Measurements from ENCODE around the gene INTS7. TPM values are rescaled to one million over a fixed set of nuclear protein-coding genes. Genes with fewer than 3 reads are reported as not detected.
"Not testable (repeated sequence)": the region's sequence is repeated elsewhere in the genome, so short reads cannot be mapped to it uniquely, and the experiment has no call there.

INTS7 gene
- total RNA-seq, 2 experiments from 2014 or later: 27.6 to 29.4 TPM

DNA sequence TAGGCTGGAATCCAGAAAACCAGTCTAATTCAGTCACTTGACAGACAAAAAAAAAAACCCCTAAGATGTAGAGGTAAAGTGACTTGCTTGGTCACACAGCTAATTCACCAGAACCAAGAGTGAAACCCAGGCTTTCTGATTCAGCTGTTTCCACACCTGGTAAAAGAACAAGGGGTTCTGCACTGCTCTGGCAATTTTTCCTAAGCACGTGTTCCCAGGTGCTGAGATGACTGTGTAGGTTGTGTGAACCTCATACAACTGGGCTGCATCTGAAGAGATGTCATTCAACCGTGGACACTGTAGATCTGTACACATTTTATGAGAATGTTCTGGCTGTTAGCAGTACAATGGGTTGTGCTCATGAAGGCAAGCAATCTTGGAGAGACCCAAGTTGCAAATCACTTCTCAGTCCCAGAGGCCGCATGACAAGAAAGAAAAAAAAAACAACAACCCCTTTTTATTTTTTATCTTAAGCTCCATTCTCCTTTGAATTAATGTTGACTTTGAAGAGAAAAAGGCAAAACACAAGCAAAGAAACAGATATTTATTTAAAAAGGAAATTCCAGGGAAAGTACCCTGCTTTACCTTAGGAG, 95.4 kb downstream of the INTS7 start:
- peak overlapping the region; percentile 5 for H3K27ac Mint-ChIP-seq
- no peak overlapping the region for H3K4me3 Mint-ChIP-seq
- no peaks in the 10 kb centered on the region for H3K9me3 Mint-ChIP-seq
- DNase-seq: peak; percentile 50
- H3K4me1 Mint-ChIP-seq: peaks cover 43% of the 10 kb centered on the region
- H3K36me3 Mint-ChIP-seq: peaks cover 9% of the 10 kb centered on the region
- no peaks in the 10 kb centered on the region for H3K27me3 Mint-ChIP-seq

DNA sequence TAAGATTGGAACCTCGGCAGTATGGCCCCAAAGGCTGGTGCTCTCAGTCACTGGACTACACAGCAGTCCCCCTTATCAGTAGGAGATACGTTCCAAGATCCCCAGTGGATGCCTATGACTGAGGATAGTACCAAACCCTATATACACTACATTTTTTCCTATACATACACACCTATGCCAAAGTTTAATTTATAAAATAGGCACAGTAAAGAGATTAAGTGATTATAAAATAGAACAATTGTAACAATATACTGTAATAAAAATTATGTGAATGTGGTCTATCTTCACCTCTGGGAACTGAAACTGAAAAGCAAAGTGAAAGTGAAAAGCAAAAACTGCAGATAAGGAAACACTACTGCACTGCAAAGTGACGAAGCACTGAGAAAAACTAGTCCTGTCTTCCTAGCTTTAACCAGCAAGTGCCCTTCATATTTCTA, 96.8 kb downstream of the INTS7 start:
- DNase-seq: no peak
- peaks cover 56% of the 10 kb centered on the region for H3K4me1 Mint-ChIP-seq
- H3K9me3 Mint-ChIP-seq: no peaks in the 10 kb centered on the region
- no peak overlapping the region for H3K4me3 Mint-ChIP-seq
- no peak overlapping the region for H3K27ac Mint-ChIP-seq
- no peaks in the 10 kb centered on the region for H3K27me3 Mint-ChIP-seq
- peaks cover 9% of the 10 kb centered on the region for H3K36me3 Mint-ChIP-seq

DNA sequence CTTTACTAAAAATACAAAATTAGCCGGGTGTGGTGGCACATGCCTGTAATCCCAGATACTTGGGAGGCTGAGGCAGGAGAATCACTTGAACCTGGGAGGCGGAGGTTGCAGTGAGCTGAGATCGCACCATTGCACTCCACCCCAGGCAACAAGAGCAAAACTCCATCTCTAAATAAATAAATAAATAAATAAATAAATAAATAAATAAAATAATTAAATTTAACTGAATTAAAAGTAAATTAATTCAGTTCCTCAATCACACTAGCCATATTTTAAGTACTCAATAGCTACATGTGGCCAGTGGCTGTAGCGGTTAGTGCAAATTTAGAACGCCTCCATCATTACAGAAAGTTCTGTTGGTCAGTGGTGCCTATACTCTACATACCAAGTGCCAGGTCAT, 97.9 kb downstream of the INTS7 start:
- not testable (repeated sequence) for H3K4me3 Mint-ChIP-seq, H3K27ac Mint-ChIP-seq, H3K9me3 Mint-ChIP-seq, DNase-seq, H3K27me3 Mint-ChIP-seq, H3K36me3 Mint-ChIP-seq
- peaks cover 60% of the 10 kb centered on the region for H3K4me1 Mint-ChIP-seq

DNA sequence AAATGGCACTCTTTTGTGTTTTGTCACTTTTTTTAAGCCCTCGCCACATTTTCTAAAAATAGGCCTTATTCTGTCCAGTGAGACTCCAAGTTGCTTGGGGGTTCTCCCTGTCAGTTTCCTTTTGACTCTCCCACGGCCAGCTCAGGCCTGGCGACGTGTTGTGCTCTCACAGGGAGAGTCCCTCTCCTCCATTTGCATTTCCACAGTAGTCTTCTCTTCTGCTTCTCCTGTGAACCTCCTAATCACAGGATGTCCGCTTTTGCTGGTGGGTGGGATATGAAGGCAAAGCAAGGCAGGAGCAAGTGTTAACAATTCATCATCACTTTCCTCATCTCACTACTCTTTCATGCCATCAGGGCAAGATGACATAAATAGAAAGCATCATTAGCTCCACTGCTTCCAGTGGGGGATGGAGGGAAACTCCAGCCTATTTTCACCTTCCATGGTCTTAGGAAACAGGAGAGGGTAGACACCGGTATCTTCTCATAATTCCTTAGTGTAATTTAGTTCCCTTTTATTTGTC, 99.8 kb downstream of the INTS7 start:
- Mint-ChIP-seq H3K27me3 (peaks cover 4% of the 10 kb centered on the region), H3K36me3 (peaks cover 2% of the 10 kb centered on the region), H3K9me3 (no peaks in the 10 kb centered on the region), H3K27ac (peak overlapping the region; percentile 70), H3K4me1 (peaks cover 60% of the 10 kb centered on the region), H3K4me3 (peak overlapping the region; percentile 49)
- DNase-seq: peak; percentile 82

DNA sequence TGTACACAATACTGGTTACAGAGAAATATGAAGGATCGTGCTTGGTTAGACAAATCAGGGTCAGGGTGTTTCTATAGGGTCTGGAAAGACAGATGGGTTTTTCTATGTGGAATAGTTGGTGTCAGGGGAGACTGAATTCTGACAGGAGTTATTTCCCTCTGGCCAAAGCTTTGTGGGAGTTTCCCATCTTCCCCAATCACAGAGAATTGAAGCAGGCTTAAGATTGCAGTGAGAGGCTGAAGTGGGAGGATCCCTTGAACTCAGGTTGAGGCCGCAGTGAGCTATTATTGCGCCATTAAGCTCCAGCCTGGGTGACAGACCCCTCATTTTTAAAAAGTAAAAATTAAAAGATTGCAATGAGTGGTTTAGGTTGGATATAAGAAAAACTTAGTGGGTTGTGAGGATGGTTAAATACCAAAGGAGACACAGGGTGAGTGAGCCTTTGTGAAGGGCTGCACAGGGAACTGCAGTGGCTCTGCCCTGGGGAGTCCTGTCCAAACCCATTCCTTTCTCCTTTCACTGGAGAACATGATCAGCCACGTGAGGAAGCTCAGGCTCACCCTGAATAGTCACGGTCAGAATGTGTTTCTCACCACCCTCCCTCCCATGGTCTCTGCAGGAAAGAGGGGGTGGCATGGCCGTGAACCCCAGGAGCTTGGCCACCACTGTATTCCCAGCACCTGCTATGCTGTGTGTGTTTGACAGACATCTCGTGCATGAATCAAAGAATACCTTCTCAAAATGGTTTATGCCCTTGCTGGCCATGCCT, 101.2 kb downstream of the INTS7 start:
- Mint-ChIP-seq H3K4me3 (no peak overlapping the region), H3K9me3 (no peaks in the 10 kb centered on the region), H3K36me3 (peaks cover 2% of the 10 kb centered on the region), H3K4me1 (peaks cover 48% of the 10 kb centered on the region), H3K27me3 (peaks cover 4% of the 10 kb centered on the region), H3K27ac (peak overlapping the region; percentile 70)
- DNase-seq: no peak

DNA sequence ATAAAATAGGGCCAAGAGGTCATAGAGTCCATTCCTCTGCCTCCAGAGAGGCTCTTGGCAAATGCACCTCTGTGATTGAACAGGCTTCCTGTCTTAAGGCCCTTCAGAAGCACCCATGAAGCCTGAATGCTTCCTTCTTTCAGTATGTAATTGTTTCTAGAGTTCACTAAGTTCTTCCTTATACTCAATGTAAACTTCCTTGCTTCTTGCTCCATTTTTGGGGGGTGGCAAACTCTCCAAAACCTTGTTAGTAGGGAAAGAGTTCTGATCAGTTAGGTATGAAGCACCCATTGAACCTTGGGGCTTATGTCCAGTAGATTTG, 102.5 kb downstream of the INTS7 start:
- Mint-ChIP-seq H3K4me3 (no peak overlapping the region), H3K36me3 (peaks cover 1% of the 10 kb centered on the region), H3K4me1 (peaks cover 36% of the 10 kb centered on the region), H3K27ac (no peak overlapping the region), H3K9me3 (no peaks in the 10 kb centered on the region), H3K27me3 (peaks cover 4% of the 10 kb centered on the region)
- DNase-seq: no peak

DNA sequence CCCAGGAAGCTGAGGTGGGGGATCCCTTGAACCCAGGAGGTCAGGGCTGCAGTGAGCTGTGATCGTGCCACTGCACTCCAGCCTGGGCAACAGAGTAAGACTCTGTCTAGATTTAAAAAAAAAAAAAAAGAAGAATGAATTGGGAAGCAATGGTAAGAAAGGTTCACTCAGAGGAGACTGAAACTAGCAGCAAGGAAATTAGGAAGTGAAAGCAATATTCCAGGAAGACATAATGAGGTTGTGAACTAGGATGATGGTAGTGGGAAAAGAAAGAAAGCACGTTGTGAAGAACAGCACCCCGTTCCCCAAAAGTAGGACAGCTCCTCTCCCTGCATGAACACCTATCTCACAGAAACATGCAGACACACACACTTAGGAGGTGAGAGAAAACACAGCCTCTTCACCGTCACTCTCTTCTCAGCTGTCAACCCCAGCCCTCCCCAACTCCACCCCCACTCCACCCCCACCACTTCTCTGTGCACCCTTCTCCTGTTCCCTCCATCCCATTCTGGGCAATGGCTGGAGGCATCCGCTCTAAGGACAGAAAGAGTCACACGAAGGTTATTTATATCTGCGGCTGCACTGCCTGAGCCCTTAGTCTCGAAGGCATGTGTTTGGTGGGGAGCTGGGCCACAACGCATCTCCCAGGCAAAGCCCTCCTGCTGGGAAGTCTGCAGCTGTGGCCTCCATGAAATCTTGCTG, 103.0 kb downstream of the INTS7 start:
- no peak overlapping the region for H3K4me3 Mint-ChIP-seq
- peaks cover 34% of the 10 kb centered on the region for H3K4me1 Mint-ChIP-seq
- H3K36me3 Mint-ChIP-seq: no peaks in the 10 kb centered on the region
- H3K9me3 Mint-ChIP-seq: no peaks in the 10 kb centered on the region
- H3K27ac Mint-ChIP-seq: no peak overlapping the region
- H3K27me3 Mint-ChIP-seq: peaks cover 4% of the 10 kb centered on the region
- no peak for DNase-seq

DNA sequence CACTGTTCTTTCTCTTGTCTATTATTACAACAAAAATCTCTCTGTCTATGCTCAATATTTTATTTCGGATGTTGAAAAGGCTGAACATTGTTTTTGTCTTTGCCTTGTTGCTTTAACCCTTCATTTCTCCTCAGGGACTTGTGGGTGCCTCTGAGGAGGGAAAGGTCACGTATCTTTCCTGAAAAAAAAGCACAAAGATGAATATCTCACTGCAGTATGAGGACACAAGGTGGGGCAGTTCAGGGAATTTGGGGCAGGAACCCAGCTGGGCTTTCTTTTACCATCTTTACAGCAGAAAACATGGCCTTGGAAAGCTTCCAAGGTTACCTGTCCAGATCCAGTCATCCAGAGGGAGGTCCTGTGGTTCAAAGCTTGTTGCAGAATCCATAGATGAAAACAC, 105.7 kb downstream of the INTS7 start:
- Mint-ChIP-seq H3K9me3 (no peaks in the 10 kb centered on the region), H3K36me3 (no peaks in the 10 kb centered on the region), H3K27me3 (peaks cover 4% of the 10 kb centered on the region), H3K4me1 (peaks cover 16% of the 10 kb centered on the region), H3K27ac (no peak overlapping the region), H3K4me3 (no peak overlapping the region)
- no peak for DNase-seq

DNA sequence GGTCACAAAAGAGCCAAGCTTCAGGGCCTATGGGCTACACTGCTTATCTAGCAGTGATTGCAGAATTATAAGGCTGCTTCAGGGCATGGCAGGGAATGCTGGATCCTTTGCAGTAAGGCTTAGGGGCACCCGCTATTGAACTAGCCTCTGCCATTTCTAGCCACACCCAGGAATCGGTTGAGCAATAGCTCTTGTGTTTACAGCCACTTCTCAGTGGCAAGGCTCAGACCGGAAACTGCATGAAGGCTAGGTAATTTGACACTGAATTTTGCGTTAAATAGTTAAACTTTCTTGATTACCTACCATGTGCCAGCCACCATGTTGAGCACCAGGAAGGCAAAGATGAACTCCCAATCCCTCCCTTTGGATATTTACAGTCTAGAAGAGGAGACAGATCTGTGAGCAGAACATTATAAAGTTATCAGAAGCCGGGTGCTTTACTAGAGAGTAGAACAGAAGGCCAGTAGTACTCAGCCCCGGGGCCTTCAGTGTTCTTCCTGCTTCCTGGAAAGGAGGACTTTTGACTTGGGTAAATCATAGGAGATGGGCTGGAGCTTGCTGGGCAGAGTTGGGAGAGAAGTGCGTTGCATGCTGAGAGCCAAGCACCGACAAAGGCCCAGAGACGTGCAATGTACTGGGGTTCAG, 106.2 kb downstream of the INTS7 start:
- Mint-ChIP-seq H3K4me3 (no peak overlapping the region), H3K36me3 (no peaks in the 10 kb centered on the region), H3K27ac (no peak overlapping the region), H3K9me3 (no peaks in the 10 kb centered on the region), H3K27me3 (peaks cover 6% of the 10 kb centered on the region), H3K4me1 (peaks cover 10% of the 10 kb centered on the region)
- DNase-seq: no peak

DNA sequence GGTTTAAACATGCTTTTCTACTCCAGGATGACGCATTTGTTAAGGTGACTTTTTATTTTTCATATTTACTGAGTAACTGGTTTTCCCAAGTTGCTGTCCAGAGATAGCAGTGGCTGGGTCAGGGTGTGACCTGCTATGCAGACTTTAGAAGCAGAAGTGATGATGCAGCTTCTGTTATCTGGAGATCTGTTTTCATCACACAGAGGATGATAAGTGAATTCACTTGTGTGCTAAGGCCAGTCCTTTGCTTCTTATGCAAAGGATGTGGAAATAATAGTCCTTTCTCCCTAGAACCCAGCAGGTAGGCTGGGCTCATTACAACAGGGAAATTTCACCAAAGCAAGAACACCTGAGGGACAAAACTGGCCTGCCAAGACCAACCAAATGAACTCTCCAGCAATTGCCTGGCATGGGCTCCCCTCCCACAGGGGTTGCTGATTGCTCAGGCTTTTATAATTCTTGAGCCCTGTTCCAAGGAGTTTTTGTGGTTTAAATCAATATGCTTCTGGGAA, 107.0 kb downstream of the INTS7 start:
- Mint-ChIP-seq H3K36me3 (no peaks in the 10 kb centered on the region), H3K27ac (no peak overlapping the region), H3K27me3 (peaks cover 10% of the 10 kb centered on the region), H3K9me3 (no peaks in the 10 kb centered on the region), H3K4me1 (peaks cover 4% of the 10 kb centered on the region), H3K4me3 (no peak overlapping the region)
- DNase-seq: no peak

DNA sequence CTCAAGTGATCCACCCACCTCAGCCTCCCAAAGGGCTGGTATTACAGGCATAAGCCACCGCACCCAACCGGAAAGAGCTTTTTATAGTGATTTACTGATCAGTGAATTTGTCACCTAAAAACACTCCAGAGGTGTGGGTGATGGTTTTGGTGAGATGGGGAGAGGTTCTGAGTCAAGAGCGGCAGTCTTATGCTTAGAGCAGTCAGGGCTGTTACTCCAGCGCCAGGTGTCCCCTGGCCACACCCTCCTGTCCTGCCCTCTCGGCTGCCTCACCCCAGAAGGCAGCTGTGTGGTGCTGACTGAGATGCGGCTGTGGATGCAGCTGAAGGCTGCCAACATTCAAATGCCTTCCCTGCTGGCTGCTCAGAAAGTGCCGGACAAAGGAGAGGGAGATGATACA, 110.3 kb downstream of the INTS7 start:
- H3K4me3 Mint-ChIP-seq: no peak overlapping the region

DNA sequence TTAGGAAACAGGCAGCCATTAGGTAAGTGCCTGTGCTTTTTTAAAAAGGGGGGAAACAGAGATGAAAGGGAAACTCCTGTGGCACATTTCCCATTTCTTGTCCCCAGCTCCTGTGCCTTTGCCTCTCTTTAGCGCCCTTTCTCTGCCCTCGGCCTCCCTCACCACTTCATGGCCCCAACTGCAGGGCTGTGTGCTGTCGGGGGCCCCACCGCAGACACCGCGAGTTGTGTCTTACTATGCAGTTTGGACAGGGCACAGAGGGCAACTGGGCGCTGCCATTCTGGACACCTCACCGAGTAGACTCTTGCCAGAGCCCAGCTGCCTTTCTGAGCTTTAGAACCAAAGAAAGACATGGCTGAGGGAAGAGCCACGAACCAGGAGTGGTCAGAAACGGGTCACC, 111.1 kb downstream of the INTS7 start:
- no peak overlapping the region for H3K27ac Mint-ChIP-seq
- no peak overlapping the region for H3K4me3 Mint-ChIP-seq
- H3K36me3 Mint-ChIP-seq: no peaks in the 10 kb centered on the region
- H3K27me3 Mint-ChIP-seq: peaks cover 6% of the 10 kb centered on the region
- DNase-seq: no peak
- H3K4me1 Mint-ChIP-seq: no peaks in the 10 kb centered on the region
- H3K9me3 Mint-ChIP-seq: no peaks in the 10 kb centered on the region

More for the DNA sequence above, 110.3 kb downstream of the INTS7 start:
- Mint-ChIP-seq H3K4me1 (no peaks in the 10 kb centered on the region), H3K36me3 (no peaks in the 10 kb centered on the region), H3K27me3 (peaks cover 6% of the 10 kb centered on the region), H3K27ac (no peak overlapping the region), H3K9me3 (no peaks in the 10 kb centered on the region)
- DNase-seq: no peak

DNA sequence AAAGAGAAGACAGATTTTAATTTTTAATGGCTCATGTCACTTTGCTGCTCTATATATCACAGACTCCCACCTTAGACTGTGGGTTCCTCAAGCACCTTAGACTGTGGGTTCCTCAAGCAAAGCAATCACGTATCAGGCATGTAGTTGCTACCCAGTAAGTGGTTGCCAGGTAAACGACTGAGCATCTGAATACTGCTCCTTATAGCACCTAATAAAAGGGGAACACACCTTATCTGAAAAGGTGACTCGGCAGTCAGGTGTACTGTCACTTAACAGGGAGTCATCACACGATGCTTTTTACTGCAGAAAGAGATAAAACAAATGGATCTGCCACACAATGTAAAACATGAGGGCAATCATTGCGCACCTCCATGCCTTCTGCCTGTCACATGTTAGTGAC, 112.3 kb downstream of the INTS7 start:
- DNase-seq: no peak
- Mint-ChIP-seq H3K9me3 (no peaks in the 10 kb centered on the region), H3K4me3 (no peak overlapping the region), H3K36me3 (no peaks in the 10 kb centered on the region), H3K4me1 (no peaks in the 10 kb centered on the region), H3K27me3 (peaks cover 6% of the 10 kb centered on the region), H3K27ac (no peak overlapping the region)

DNA sequence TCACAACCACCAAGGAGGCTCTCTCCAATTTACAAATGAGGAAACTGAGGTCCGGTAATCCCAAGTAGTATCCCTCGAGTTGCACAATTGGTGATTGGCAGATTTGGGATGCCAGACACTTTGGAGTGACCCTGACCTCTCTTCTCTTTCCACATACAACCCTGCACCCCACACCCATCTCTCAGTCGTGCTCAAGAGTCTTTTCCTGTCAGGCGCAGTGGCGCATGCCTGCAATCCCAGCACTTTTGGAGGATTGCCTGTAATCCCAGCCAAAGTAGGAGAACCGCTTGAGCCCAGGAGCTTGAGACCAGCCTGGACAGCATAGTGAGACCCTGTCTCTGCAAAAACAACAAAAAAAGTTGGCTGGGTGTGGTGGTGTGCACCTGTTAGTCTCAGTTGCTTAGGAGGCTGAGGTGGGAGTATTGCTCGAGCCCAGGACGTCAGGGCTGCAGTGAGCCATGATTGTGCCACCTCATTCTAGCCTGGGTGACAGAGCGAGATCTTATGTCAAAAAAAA, 113.7 kb downstream of the INTS7 start:
- Mint-ChIP-seq H3K4me1 (no peaks in the 10 kb centered on the region), H3K27ac (no peak overlapping the region), H3K27me3 (peaks cover 6% of the 10 kb centered on the region)

More for the DNA sequence above, 113.7 kb downstream of the INTS7 start:
- Mint-ChIP-seq H3K9me3 (no peaks in the 10 kb centered on the region), H3K4me3 (no peak overlapping the region), H3K36me3 (no peaks in the 10 kb centered on the region)
- DNase-seq: no peak
